ENCODE measurements around the gene ADORA2A. TPM values are rescaled to one million over a fixed set of nuclear protein-coding genes. Genes with fewer than 3 reads are reported as not detected.
"Not testable (repeated sequence)": the region's sequence is repeated elsewhere in the genome, so short reads cannot be mapped to it uniquely, and the experiment has no call there.

Gene ADORA2A
- total RNA-seq, 1 experiment from 2014 or later: 7.6 TPM

- H3K4me1 Mint-ChIP-seq; H3K36me3 Mint-ChIP-seq; POLR2A ChIA-PET; H3K4me3 Mint-ChIP-seq; DNase-seq (ENCODE audit: low spot score); H3K9me3 Mint-ChIP-seq; ATAC-seq; H3K27ac Mint-ChIP-seq: not testable (repeated sequence)
- CTCF ChIA-PET: interaction anchor here (1.3 kb wide), 1 partner anchor 11 kb away, joined by 3 read pairs; no protein-coding TSS in a partner anchor
- peaks cover 35% of the 10 kb centered on the region for H3K27me3 Mint-ChIP-seq (ENCODE audit: low read depth)
These were observed 62.0 kb downstream of the ADORA2A start for GRCh38 chr22:24489434-24489833.

Other genes starting within 250 kb of the ADORA2A start
- 0.85 to 1.1 TPM (median 0.94 TPM) in 3 replicates for gene SUSD2, start 246.1 kb upstream of the ADORA2A start, total RNA-seq (2021)
- gene GGT5, start 182.5 kb upstream of the ADORA2A start, total RNA-seq (2021): 0.09 to 0.32 TPM (median 0.20 TPM) in 3 replicates
- gene SPECC1L, start 156.8 kb upstream of the ADORA2A start, total RNA-seq (2021): 44.6 to 51.0 TPM (median 45.2 TPM) in 3 replicates
- 0.09 to 0.18 TPM (median 0.09 TPM) in 3 replicates for gene UPB1, start 67.7 kb downstream of the ADORA2A start, total RNA-seq (2021)
- 77.0 to 105 TPM (median 86.2 TPM) in 3 replicates for gene GUCD1, start 127.5 kb downstream of the ADORA2A start, total RNA-seq (2021)
- gene SNRPD3, start 128.4 kb downstream of the ADORA2A start, total RNA-seq (2021): 186 to 198 TPM (median 194 TPM) in 3 replicates
- gene LRRC75B, start 165.5 kb downstream of the ADORA2A start, total RNA-seq (2021): 17.3 to 19.2 TPM (median 17.6 TPM) in 3 replicates
- 33.7 to 41.3 TPM (median 38.8 TPM) in 3 replicates for gene GGT1, start 175.6 kb downstream of the ADORA2A start, total RNA-seq (2021)

Data from WTC11 (cell line).